Mucosa of gallbladder (tissue), 1 donor: ENCODE results near the gene RPTN. TPM values are rescaled to one million over a fixed set of nuclear protein-coding genes. Genes with fewer than 3 reads are reported as not detected.
A peak's percentile ranks its signal among the peaks of the same experiment; 100 is the strongest.

ENCODE experiments used
- DNase-seq: peaks from one replicate; pipeline ENCODE4 v3.0.0-alpha.2; 2020; ENCODE audit warnings: low spot score
- total RNA-seq: library from RNA; stranded (reverse); gene quantifications from one replicate; pipeline ENCODE4 v1.2.1, GENCODE V29; 2021
- donor health status: DM: no; HTN: no; CAD: no.

RPTN gene
- total RNA-seq, 1 donor from 2014 or later: not detected

DNA sequence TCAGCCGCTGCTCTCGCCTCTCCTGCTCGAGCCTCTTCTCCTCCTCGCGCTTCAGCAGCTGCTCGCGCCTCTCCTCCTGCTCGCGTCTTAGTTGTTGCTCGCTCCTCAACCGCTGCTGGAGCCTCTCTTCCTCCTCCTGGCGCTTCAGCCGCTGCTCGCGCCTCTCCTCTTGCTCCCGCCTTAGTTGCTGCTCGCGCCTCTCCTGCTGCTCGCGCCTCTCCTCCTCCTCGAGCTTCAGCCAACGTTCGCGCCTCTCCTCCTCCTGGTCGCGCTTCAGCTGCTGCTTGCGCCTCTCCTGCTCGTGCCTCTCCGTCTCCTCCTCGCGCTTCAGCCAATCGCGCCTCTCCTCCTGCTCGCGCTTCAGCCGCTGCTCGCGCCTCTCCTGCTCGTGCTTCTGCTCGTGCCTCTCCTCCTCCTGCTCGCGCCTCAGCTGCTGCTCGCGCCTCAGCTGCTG lies 47.5 kb downstream of the RPTN start:
- DNase-seq: no peak

DNA sequence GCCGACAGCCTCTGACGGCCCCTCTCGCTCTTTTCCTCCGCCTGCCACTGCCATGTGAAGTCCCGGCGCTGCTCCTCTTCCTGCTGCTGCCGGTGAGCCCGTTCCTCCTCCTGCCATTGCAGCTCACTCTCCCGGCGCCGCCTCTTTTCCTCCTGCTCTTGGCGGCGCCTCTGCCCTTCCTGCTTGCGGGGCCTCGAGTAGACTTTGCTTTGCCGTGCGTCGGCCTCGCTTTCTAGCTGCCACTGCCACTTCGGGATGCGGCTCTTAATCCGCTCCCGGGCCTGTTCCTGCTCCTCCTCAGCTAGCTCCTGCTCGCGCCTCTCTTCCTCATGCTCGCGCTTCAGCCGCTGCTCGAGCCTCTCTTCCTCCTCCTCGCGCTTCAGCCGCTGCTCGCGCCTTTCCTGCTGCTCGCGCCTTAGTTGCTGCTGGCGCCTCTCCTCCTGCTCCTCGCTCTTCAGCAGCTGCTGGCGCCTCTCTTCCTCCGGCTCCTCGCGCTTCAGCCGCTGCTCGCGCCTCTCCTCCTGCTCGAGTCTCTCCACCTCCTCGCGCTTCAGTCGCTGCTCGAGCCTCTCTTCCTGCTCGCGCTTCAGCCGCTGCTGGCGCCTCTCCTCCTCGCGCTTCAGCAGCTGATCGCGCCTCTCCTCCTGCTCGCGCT lies 48.0 kb downstream of the RPTN start:
- no peak for DNase-seq

DNA sequence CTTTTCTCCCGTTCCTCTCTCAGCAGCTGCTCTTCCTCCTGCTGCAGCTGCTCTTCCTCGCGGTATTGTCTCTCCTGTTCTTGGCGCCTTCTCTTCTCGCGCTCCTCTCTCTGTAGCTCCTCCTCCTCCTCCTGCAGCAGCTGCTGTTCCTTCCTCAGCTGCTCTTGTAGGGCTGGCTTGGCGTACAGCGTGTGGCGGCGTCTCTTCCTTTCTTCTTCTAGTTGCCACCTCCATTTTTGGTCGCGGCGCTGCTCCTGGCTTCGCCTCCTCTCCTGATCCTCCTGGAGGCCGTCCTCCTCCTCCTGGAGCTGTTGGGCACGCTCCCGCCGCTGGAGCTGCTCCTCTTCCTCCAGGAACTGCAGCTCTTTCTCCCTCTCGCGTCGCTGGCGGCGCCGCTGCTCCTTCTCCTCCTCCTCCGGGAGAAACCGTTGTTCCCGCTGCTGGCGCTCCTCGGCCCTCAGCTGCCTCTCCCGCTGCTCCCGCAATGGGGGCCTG lies 48.6 kb downstream of the RPTN start:
- DNase-seq: peak; percentile 12

DNA sequence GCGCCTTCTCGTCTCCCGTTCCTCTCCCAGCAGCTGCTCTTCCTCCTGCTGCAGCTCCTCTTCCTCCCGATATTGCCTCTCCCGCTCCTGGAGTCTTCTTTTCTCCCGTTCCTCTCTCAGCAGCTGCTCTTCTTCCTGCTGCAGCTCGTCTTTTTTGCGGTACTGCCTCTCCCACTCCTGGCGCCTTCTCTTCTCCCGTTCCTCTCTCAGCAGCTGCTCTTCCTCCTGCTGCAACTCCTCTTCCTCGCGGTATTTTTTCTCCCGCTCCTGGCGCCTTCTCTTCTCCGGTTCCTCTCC lies 49.1 kb downstream of the RPTN start:
- DNase-seq: no peak

DNA sequence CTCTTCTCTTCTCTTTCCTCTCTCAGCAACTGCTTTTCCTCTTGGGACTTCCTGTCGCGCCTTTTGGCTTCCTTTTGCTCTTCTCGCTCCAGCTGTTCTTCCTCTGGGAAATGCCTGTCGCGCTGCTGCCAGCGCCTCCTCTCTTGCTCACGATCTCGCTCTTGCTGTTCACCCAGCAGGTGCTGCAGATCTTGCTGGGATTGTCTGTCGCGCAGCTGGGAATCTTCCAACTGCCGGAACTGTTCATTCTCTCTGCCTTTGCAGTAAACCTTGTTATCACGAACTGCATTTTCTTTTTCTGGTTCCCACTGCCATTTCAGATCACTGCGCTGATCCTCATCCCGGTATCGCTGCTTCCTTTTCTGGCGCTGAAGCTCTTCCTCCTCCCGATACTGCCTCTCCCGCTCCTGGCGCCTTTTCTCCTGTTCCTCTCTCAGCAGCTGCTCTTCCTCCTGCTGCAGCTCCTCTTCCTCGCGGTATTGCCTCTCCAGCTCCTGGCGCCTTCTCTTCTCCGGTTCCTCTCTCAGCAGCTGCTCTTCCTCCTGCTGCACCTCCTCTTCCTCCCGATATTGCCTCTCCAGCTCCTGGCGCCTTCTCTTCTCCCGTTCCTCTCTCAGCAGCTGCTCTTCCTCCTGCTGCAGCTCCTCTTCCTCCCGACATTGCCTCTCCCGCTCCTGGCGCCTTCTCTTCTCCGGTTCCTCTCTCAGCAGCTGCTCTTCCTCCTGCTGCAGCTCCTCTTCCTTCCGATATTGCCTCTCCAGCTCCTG lies 49.6 kb downstream of the RPTN start:
- no peak for DNase-seq

DNA sequence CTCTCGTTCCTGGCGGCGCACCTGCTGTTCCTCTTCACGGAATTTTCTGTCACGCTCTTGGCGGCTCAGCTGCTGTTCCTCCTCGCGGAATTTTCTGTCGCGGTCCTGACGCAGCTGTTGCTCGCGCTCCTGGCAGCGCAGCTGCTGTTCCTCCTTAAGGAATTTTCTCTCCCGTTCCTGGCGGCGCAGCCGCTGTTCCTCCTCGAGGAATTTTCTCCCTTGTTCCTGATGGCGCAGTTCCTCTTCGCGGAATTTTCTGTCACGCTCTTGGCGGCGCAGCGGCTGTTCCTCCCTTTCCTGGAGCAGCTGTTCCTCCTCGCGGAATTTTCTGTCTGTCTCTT lies 50.2 kb downstream of the RPTN start:
- no peak for DNase-seq

DNA sequence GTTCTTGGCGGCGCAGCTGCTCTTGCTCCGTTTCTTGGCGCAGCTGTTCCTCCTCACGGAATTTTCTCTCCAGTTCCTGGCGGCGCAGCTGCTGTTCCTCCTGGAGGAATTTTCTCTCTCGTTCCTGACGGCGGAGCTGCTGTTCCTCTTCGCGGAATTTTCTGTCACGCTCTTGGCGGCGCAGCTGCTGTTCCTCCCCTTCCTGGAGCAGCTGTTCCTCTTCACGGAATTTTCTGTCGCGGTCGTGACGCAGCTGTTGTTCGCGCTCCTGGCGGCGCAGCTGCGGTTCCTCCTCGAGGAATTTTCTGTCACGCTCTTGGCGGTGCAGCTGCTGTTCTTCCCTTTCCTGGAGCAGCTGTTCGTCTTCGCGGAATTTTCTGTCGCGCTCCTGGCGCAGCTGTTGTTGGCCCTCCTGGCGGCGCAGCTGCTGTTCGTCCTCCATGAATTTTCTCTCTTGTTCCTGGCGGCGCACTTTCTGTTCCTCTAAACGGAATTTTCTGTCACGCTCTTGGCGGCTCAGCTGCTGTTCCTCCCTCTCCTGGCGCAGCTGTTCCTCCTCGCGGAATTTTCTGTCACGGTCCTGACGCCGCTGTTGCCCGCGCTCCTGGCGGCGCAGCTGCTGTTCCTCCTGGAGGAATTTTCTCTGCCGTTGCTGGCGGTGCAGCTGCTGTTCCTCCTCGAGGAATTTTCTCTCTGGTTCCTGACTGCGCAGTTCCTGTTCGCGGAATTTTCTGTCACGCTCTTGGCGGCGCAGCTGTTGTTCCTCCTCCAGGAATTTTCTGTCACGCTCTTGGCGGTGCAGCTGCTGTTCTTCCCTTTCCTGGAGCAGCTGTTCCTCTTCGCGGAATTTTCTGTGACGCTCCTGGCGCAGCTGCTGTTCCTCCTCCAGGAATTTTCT lies 50.8 kb downstream of the RPTN start:
- no peak for DNase-seq

DNA sequence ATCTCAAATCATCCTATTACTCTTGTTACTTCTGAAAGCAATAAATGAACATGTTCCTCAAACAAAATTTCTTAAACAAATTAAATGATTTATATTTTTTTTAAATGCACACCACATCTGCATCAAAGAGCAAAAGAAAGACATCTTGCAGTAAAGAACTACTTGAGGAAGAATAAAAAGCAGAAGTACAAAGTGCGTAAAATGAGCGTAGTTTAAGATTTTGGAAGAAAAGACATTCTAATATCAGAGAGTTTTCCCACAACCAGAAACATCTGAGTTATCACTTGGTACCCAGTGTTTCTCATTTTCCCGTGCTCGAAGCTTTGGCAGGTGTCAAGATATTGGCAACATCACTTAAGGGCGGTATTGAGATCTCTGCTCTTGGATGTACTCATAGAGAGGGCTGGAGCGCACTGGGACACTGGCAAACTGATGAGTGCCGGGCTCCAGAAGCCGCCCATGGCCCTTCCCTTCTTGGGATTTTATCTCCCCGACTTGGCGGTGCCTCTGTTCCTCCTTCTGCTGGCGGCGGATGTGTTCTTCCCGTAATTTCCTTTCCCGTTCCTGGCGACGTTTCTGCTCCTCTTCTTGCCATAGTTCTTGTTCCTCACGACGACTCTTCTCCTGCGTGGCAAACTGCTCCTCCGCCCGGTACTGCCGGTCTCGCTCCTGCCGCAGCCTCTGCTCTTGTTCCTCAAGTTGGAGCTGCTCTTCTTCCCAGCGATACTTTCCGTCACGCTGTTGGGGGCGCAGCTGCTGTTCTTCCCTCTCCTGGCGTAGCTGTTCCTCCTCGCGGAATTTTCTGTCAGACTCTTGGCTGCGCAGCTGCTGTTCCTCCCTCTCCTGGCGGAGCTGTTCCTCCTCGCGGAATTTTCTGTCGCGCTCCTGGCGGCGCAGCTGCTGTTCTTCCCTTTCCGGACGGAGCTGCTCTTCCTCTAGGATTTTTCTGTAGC lies 51.7 kb downstream of the RPTN start:
- no peak for DNase-seq

DNA sequence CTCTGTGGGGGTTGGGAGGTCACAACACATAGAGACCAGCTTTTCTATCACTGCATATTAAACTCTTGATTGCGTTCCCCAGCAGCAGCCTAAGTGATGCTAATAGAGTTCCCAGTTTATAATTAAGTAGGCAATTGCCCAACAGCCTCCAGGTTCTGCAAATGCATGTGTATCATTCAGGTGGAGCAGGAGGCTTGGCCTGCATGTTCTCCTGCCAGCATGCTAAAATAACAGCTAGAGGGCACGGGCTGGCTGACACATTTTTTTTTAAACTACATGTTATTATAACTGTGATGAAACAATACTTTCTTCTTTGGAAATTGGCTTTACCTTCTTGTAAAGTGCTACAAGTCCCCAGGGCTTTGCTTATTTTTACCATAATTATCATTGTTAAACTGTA lies 54.2 kb downstream of the RPTN start:
- no peak for DNase-seq

Other genes starting within 250 kb of the RPTN start
- gene THEM4, start 249.7 kb downstream of the RPTN start, total RNA-seq: 12.0 TPM
- 212 TPM for gene S100A10, start 165.4 kb downstream of the RPTN start, total RNA-seq
- 308 TPM for gene S100A11, start 122.2 kb downstream of the RPTN start, total RNA-seq
- gene TCHHL1, start 70.2 kb downstream of the RPTN start, total RNA-seq: not detected
- 0.09 TPM for gene TCHH, start 43.8 kb downstream of the RPTN start, total RNA-seq
- not detected for gene HRNR, start 65.0 kb upstream of the RPTN start, total RNA-seq
- not detected for gene FLG, start 166.0 kb upstream of the RPTN start, total RNA-seq
- gene FLG2, start 200.8 kb upstream of the RPTN start, total RNA-seq: not detected